Neuronal stem cell (in vitro differentiated cells): ENCODE results near the gene LSAMP.

ENCODE experiments used
- DNase-seq: peaks from one replicate; pipeline ENCODE4 v3.0.0-alpha.2; 2013; ENCODE audit warnings: low spot score
- H2AFZ ChIP-seq: one replicate; pipeline ENCODE4 v1.6.1; 2013; ENCODE audit warnings: mild to moderate bottlenecking, low read length, inconsistent platforms
- H2AK5ac ChIP-seq: 2 replicates; pipeline ENCODE4 v1.6.1; 2013; ENCODE audit warnings: low read depth, mild to moderate bottlenecking, inconsistent platforms, low read length, moderate library complexity, mixed read lengths
- H2BK120ac ChIP-seq: 2 replicates; pipeline ENCODE4 v1.6.1; 2013; ENCODE audit warnings: low read depth, mild to moderate bottlenecking, inconsistent platforms, low read length, moderate library complexity, mixed read lengths
- H2BK12ac ChIP-seq: one replicate; pipeline ENCODE4 v1.6.1; 2013; ENCODE audit warnings: low read length, inconsistent platforms
- H2BK15ac ChIP-seq: 2 replicates; pipeline ENCODE4 v1.6.1; 2013; ENCODE audit warnings: mild to moderate bottlenecking, low read length, inconsistent platforms, mixed read lengths
- H2BK5ac ChIP-seq: one replicate; pipeline ENCODE4 v1.6.1; 2013; ENCODE audit warnings: inconsistent platforms, mild to moderate bottlenecking, low read length, moderate library complexity
- H3K14ac ChIP-seq: one replicate; pipeline ENCODE4 v1.6.1; 2013; ENCODE audit warnings: low read length, inconsistent platforms
- H3K18ac ChIP-seq: 2 replicates; pipeline ENCODE4 v1.6.1; 2013; ENCODE audit warnings: low read length, inconsistent platforms
- H3K23ac ChIP-seq: 2 replicates; pipeline ENCODE4 v1.6.1; 2013; ENCODE audit warnings: low read depth, mild to moderate bottlenecking, mixed read lengths, low read length, inconsistent platforms; ENCODE audit not compliant: poor library complexity
- H3K27ac ChIP-seq: replicated peaks from 3 replicates; pipeline ENCODE4 v1.5.1; 2013; ENCODE audit warnings: low read length, inconsistent platforms
- H3K27me3 ChIP-seq, 3 experiments: 2 replicates each; pipeline ENCODE4 v1.6.1; 2013; ENCODE audit warnings: low read length in 3 of 3, mild to moderate bottlenecking in 2 of 3, inconsistent platforms in 1 of 3, low read depth in 1 of 3, mixed read lengths in 1 of 3, moderate library complexity in 1 of 3; ENCODE audit not compliant: control insufficient read depth in 3 of 3, insufficient read depth in 3 of 3
- H3K36me3 ChIP-seq, 2 donors: replicated peaks in 1 of 2; 2 replicates each; pipeline ENCODE4 v1.6.1; 2013; ENCODE audit warnings: low read length in 2 of 2; ENCODE audit not compliant: control insufficient read depth in 2 of 2, insufficient read depth in 2 of 2
- H3K4ac ChIP-seq: 2 replicates; pipeline ENCODE4 v1.6.1; 2013; ENCODE audit warnings: inconsistent platforms, mild to moderate bottlenecking, low read length, moderate library complexity
- H3K4me1 ChIP-seq, 2 donors: 1 replicate in 1 of 2; 2 replicates in 1 of 2; pipeline ENCODE4 v1.6.1; 2013; ENCODE audit warnings: low read length in 2 of 2, low read depth in 1 of 2; ENCODE audit not compliant: control insufficient read depth in 2 of 2, insufficient read depth in 1 of 2
- H3K4me2 ChIP-seq: one replicate; pipeline ENCODE4 v1.6.1; 2013; ENCODE audit warnings: mild to moderate bottlenecking, low read length, inconsistent platforms; ENCODE audit not compliant: insufficient read depth, poor library complexity, severe bottlenecking
- H3K4me3 ChIP-seq, 2 donors: 2 replicates each; pipeline ENCODE4 v1.5.1; 2013; ENCODE audit warnings: low read length in 2 of 2, mild to moderate bottlenecking in 2 of 2, inconsistent platforms in 1 of 2, moderate library complexity in 1 of 2
- H3K79me1 ChIP-seq: one replicate; pipeline ENCODE4 v1.6.1; 2013; ENCODE audit warnings: low read depth, mild to moderate bottlenecking, inconsistent platforms, low read length, moderate library complexity
- H3K9ac ChIP-seq: one replicate; pipeline ENCODE4 v1.6.1; 2013; ENCODE audit warnings: mild to moderate bottlenecking, low read depth, low read length, inconsistent platforms; ENCODE audit not compliant: poor library complexity
- H3K9me3 ChIP-seq, 2 donors: replicated peaks in 1 of 2; 2 replicates each; pipeline versions ENCODE3 to v1.6.1; 2013; ENCODE audit warnings: low read length in 2 of 2, mild to moderate bottlenecking in 2 of 2, inconsistent platforms in 1 of 2, low read depth in 1 of 2, mixed read lengths in 1 of 2, moderate library complexity in 1 of 2; ENCODE audit not compliant: control insufficient read depth in 2 of 2, insufficient read depth in 1 of 2
- H4K8ac ChIP-seq: one replicate; pipeline ENCODE4 v1.6.1; 2013; ENCODE audit warnings: low read depth, mild to moderate bottlenecking, inconsistent platforms, low read length, moderate library complexity
- H4K91ac ChIP-seq: one replicate; pipeline ENCODE4 v1.6.1; 2013; ENCODE audit warnings: low read length, low read depth, mild to moderate bottlenecking, inconsistent platforms; ENCODE audit not compliant: poor library complexity
- WGBS, 2 donors: extraction: QIAGEN DNeasy Blood & Tissue Kit; methylation state at CpG; one replicate each; pipeline ENCODE4 v1.1.7; 2013; ENCODE audit warnings: missing lambda C conversion rate in 2 of 2, mixed read lengths in 1 of 2; ENCODE audit not compliant: insufficient read length in 2 of 2, insufficient replicate concordance in 1 of 2; ENCODE audit errors: extremely low coverage in 2 of 2; 5-methylcytosine and 5-hydroxymethylcytosine counted together

Gene LSAMP

DNA sequence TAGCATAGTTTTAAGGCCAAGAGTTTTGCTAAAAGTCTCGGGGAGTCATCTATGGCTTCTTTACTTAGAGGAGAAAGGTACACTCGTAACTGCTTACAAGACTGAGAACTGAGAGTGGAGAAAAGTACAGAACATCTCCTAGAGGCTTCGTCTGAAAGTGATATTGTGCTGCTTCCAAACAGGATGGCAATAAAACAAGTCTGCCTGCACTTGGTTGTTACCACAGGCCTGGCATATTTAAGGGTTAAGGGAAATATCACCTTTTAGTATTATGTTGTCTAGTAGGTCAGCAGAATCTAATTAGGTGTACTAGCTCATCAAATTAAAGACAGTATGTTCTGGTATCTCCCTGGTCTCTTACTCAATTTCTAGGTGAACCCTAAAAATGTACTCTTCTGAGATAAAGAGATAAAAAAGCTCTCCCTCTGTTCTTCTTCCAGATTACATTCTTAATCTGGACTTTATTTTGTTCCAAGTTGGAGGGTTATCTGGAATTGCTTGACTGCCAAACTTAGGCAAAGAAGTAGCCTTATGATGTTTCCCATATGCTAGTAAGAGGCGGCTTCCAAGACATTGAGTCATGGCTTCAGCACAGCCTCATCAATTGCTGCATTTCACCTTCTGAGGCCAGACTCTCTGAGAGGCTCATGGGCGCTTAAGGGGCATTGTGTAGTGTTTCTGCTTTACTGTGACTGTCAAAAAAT lies 181.3 kb downstream of the LSAMP start:
- H2BK12ac ChIP-seq = no peak overlapping the region
- H3K9me3 ChIP-seq = no peaks in the 10 kb centered on the region
- no peaks in the 10 kb centered on the region for H3K36me3 ChIP-seq
- H3K79me1 ChIP-seq = no peaks in the 10 kb centered on the region
- H2AK5ac ChIP-seq = no peak overlapping the region
- H3K23ac ChIP-seq = no peak overlapping the region
- H3K4me1 ChIP-seq = peaks cover 1 to 12% of the 10 kb centered on the region in 2 donors
- H2BK15ac ChIP-seq = no peak overlapping the region
- H3K4me3 ChIP-seq = no peak overlapping the region
- no peak overlapping the region for H2BK5ac ChIP-seq
- no peaks in the 10 kb centered on the region for H3K27me3 ChIP-seq
- no peak overlapping the region for H3K14ac ChIP-seq
- no peak overlapping the region for H4K8ac ChIP-seq
- H4K91ac ChIP-seq = no peak overlapping the region
- H2BK120ac ChIP-seq = no peak overlapping the region
- H2AFZ ChIP-seq = no peak overlapping the region
- WGBS, 2 donors = no CpG with 5 or more reads among the region's 5 CpGs
- H3K4ac ChIP-seq = no peak overlapping the region
- no peak overlapping the region for H3K4me2 ChIP-seq
- H3K27ac ChIP-seq = no peak overlapping the region
- no peak for DNase-seq
- H3K9ac ChIP-seq = no peak overlapping the region
- H3K18ac ChIP-seq = no peak overlapping the region

DNA sequence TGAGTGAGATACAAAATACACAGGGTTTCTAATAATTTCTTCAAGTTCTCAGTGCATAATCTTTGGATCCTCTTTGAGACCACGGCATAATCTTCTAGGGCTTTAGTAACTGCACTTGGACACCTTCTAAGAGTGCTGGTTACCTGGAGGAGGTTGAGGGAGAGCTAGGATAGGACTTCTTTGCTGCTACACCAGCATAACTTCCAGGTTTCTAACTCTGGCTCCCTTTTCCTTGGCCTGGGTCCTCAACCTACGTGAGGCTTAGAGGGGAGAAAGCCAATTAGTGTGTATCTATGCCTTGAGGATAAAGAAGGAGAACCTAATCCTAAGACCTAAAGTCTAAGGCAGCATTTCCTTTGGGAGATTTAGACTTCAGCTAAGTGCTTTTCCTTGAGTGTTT lies 184.8 kb downstream of the LSAMP start:
- H3K36me3 ChIP-seq = no peaks in the 10 kb centered on the region
- H3K9me3 ChIP-seq = no peaks in the 10 kb centered on the region
- no peak overlapping the region for H3K4me3 ChIP-seq
- peaks cover 0 to 6% of the 10 kb centered on the region in 2 donors for H3K4me1 ChIP-seq
- no peak overlapping the region for H2BK12ac ChIP-seq
- H3K27me3 ChIP-seq = no peaks in the 10 kb centered on the region
- H3K18ac ChIP-seq = no peak overlapping the region
- H3K23ac ChIP-seq = no peak overlapping the region
- no peak overlapping the region for H2BK5ac ChIP-seq
- no peak overlapping the region for H3K27ac ChIP-seq
- H4K8ac ChIP-seq = no peak overlapping the region
- no peak overlapping the region for H2AFZ ChIP-seq
- H2BK120ac ChIP-seq = no peak overlapping the region
- H2AK5ac ChIP-seq = no peak overlapping the region
- WGBS, 2 donors = no CpG with 5 or more reads among the region's 2 CpGs
- H3K14ac ChIP-seq = no peak overlapping the region
- no peak overlapping the region for H4K91ac ChIP-seq
- H3K4me2 ChIP-seq = no peak overlapping the region
- no peak overlapping the region for H3K9ac ChIP-seq
- no peak overlapping the region for H3K4ac ChIP-seq
- DNase-seq = no peak
- no peak overlapping the region for H2BK15ac ChIP-seq
- no peaks in the 10 kb centered on the region for H3K79me1 ChIP-seq

- Histone ChIP-seq H2BK5ac (no peak overlapping the region), H2BK120ac (no peak overlapping the region), H2AFZ (no peak overlapping the region), H3K14ac (no peak overlapping the region), H3K4me2 (no peak overlapping the region), H3K9ac (no peak overlapping the region), H3K4ac (no peak overlapping the region), H2BK15ac (no peak overlapping the region), H3K36me3 (no peaks in the 10 kb centered on the region), H3K9me3 (no peaks in the 10 kb centered on the region), H2BK12ac (no peak overlapping the region), H4K8ac (no peak overlapping the region), H3K4me3 (no peak overlapping the region), H4K91ac (no peak overlapping the region), H3K79me1 (no peaks in the 10 kb centered on the region), H3K18ac (no peak overlapping the region), H2AK5ac (no peak overlapping the region), H3K4me1 (peaks cover 0 to 4% of the 10 kb centered on the region in 2 donors), H3K23ac (no peak overlapping the region), H3K27me3 (no peaks in the 10 kb centered on the region), H3K27ac (no peak overlapping the region)
- no peak for DNase-seq
Measured at GRCh38 chr3:116259984-116260383, 185.3 kb downstream of the LSAMP start.

DNA sequence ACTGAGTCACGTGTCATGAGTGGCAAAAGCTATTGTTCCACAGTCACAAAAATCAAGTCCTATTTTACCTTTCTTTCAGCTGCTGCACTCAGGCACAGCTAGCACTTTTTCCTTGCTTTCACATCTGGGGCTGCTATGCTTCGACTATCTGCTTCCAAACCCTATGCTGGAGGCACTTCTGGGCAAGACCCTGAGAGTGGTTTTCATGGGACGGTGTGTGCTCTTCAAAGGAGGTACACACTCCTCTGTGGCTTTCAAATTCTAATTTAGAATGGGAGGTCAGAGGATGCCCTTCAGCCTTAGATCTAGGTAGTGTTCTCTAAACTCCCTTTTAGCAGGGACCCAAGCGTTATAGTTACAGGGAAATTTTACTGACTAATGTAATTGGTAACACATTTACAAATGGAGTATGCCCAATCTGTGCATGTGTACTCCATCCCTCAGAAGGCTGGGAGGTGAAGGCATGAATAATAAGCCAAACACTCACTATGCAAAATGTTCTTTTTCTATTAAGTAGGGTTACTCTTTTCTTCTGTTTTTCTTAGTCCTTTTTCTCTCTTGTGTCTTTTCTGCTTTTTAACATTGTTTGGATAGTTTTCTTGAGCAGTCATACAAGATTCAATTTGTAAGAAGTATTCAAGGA lies 188.3 kb downstream of the LSAMP start:
- Histone ChIP-seq H3K4me1 (peaks cover 7% of the 10 kb centered on the region in 2 donors), H3K36me3 (no peaks in the 10 kb centered on the region)
- WGBS, 2 donors = no CpG with 5 or more reads among the region's 4 CpGs

More for the DNA sequence above, 188.3 kb downstream of the LSAMP start:
- DNase-seq = no peak
- H3K4me2 ChIP-seq = no peak overlapping the region
- no peak overlapping the region for H4K91ac ChIP-seq
- H3K14ac ChIP-seq = no peak overlapping the region
- no peak overlapping the region for H2BK120ac ChIP-seq
- no peaks in the 10 kb centered on the region for H3K79me1 ChIP-seq
- no peak overlapping the region for H3K4me3 ChIP-seq
- no peak overlapping the region for H3K23ac ChIP-seq
- H3K9ac ChIP-seq = no peak overlapping the region
- no peak overlapping the region for H2AFZ ChIP-seq
- no peaks in the 10 kb centered on the region for H3K9me3 ChIP-seq
- H3K18ac ChIP-seq = no peak overlapping the region
- H2AK5ac ChIP-seq = no peak overlapping the region
- H3K27me3 ChIP-seq = no peaks in the 10 kb centered on the region
- H3K4ac ChIP-seq = no peak overlapping the region
- no peak overlapping the region for H4K8ac ChIP-seq
- H2BK15ac ChIP-seq = no peak overlapping the region
- H2BK5ac ChIP-seq = no peak overlapping the region
- H2BK12ac ChIP-seq = no peak overlapping the region
- no peak overlapping the region for H3K27ac ChIP-seq
